Measurements from ENCODE around the gene FBXL20. TPM values are rescaled to one million over a fixed set of nuclear protein-coding genes. Genes with fewer than 3 reads are reported as not detected.
"Not testable (repeated sequence)": the region's sequence is repeated elsewhere in the genome, so short reads cannot be mapped to it uniquely, and the experiment has no call there.

Gene FBXL20
- total RNA-seq, 1 experiment from 2014 or later, result 6.8 TPM

DNA sequence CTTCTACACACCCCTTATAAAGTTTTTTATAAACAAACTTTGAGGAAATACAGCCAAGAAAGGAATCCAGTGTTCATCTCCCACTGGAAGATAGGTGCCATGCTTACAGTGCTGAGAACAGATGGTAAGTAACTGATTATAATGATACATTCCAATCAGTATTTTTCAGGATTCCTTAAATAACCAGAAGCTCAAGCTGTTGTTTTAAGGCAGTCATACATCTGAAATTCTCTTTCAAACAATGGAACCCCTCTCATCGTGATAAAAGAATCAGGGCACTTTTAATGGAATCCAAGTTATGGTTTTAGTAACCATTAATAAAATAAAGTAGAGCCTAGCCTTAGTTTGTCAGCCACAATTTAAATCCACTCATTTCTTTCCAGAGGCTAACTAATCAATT is 119.6 kb downstream of the FBXL20 start:
- no peaks in the 10 kb centered on the region for H3K36me3 ChIP-seq (ENCODE audit: insufficient read depth, low read length, poor library complexity, severe bottlenecking)
- no peak overlapping the region for H3K4me3 ChIP-seq (ENCODE audit: low read depth, low read length, poor library complexity, severe bottlenecking)
- ChIA-PET POLR2A (ENCODE audit: low non-redundant PET) (no interaction called here), CTCF (no interaction called here)
- DNase-seq (ENCODE audit: low spot score), result no peak
- no peak overlapping the region for H3K27ac ChIP-seq (ENCODE audit: low read depth, low read length, poor library complexity, severe bottlenecking)
- BruUV-seq (replicated peaks), result no TSS peak
- no peaks in the 10 kb centered on the region for H3K4me1 ChIP-seq (ENCODE audit: insufficient read depth, low read length, poor library complexity, severe bottlenecking)
- intact Hi-C loops (cut with micrococcal nuclease; ENCODE audit: unreplicated experiment), result no loop called here
- H3K9me3 ChIP-seq (ENCODE audit: low read depth, low read length, poor library complexity, severe bottlenecking), result no peaks in the 10 kb centered on the region
- H3K27me3 ChIP-seq (replicated peaks; ENCODE audit: insufficient read depth, low read depth, low read length, poor library complexity), result no peaks in the 10 kb centered on the region
- TF ChIP-seq EZH2 (IDR thresholded peaks at IDR 0.05; ENCODE audit: borderline replicate concordance, low read depth, low read length, poor library complexity, severe bottlenecking), result no peak
- TF ChIP-seq, protein P1, sequence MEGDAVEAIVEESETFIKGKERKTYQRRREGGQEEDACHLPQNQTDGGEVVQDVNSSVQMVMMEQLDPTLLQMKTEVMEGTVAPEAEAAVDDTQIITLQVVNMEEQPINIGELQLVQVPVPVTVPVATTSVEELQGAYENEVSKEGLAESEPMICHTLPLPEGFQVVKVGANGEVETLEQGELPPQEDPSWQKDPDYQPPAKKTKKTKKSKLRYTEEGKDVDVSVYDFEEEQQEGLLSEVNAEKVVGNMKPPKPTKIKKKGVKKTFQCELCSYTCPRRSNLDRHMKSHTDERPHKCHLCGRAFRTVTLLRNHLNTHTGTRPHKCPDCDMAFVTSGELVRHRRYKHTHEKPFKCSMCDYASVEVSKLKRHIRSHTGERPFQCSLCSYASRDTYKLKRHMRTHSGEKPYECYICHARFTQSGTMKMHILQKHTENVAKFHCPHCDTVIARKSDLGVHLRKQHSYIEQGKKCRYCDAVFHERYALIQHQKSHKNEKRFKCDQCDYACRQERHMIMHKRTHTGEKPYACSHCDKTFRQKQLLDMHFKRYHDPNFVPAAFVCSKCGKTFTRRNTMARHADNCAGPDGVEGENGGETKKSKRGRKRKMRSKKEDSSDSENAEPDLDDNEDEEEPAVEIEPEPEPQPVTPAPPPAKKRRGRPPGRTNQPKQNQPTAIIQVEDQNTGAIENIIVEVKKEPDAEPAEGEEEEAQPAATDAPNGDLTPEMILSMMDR (conservative IDR thresholded peaks at IDR 0.05; ENCODE audit: low read depth, low read length), result no peak

DNA sequence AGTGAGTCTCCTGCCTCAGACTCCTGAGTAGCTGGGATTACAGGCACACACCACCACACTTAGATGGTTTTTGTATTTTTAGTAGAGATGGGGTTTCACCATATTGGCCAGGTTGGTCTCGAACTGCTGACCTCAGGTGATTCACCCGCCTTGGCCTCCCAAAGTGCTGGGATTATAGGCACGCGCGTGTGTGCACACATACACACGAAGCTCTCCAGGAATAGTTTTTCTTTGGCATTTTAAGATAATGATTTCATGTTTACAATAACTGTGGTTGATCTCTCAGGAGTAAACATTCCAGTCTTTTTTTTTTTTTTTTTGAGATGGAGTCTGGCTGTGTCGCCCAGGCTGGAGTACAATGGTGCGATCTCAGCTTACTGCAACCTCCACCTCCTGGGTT is 123.2 kb downstream of the FBXL20 start:
- H3K4me3 ChIP-seq (ENCODE audit: low read depth, low read length, poor library complexity, severe bottlenecking); H3K36me3 ChIP-seq (ENCODE audit: insufficient read depth, low read length, poor library complexity, severe bottlenecking); CTCF ChIA-PET; BruUV-seq (replicated peaks); H3K9me3 ChIP-seq (ENCODE audit: low read depth, low read length, poor library complexity, severe bottlenecking); H3K4me1 ChIP-seq (ENCODE audit: insufficient read depth, low read length, poor library complexity, severe bottlenecking); H3K27ac ChIP-seq (ENCODE audit: low read depth, low read length, poor library complexity, severe bottlenecking); intact Hi-C loops (cut with micrococcal nuclease; ENCODE audit: unreplicated experiment); POLR2A ChIA-PET (ENCODE audit: low non-redundant PET); H3K27me3 ChIP-seq (replicated peaks; ENCODE audit: insufficient read depth, low read depth, low read length, poor library complexity); DNase-seq (ENCODE audit: low spot score): not testable (repeated sequence)

DNA sequence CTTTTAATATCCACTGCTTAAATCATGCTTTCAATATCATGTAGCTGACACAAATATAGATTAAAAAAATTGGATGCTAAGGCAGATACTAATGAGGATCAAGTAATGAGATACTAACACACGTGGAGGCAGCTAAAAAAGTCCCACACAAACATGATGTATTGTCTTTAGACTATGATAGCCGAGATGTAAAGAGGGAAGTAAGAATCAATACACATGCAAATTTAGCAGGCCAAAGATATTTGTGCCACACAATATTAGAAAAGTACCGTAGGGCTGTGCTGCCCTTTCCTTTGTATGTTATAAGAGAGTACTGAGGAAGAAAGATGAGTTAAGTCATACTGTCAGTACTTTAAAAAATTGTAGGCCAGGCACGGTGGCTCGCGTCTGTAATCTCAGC is 124.3 kb downstream of the FBXL20 start:
- ChIA-PET CTCF (no interaction called here), POLR2A (ENCODE audit: low non-redundant PET) (no interaction called here)

DNA sequence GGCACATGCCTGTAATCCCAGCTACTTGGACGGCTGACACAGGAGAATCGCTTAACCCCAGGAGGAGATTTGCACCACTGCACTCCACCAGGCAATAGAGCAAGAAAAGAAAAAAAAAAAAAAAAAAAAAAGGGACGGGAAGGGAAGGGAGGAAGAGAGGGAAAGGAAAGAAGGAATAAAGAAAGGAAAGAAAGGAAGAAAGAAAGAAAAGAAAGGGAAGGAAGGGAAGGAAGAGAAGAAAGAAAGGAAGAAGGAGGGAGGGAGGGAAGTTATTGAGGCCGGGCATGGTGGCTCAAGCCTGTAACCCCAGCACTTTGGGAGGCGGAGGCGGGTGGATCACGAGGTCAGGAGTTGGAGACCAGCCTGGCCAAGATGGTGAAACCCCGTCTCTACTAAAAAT is 125.3 kb downstream of the FBXL20 start:
- no TSS peak for BruUV-seq (replicated peaks)
- no peak overlapping the region for H3K4me3 ChIP-seq (ENCODE audit: low read depth, low read length, poor library complexity, severe bottlenecking)
- H3K36me3 ChIP-seq (ENCODE audit: insufficient read depth, low read length, poor library complexity, severe bottlenecking), result no peaks in the 10 kb centered on the region
- TF ChIP-seq, protein P1 (conservative IDR thresholded peaks at IDR 0.05; ENCODE audit: low read depth, low read length), result no peak
- TF ChIP-seq EZH2 (IDR thresholded peaks at IDR 0.05; ENCODE audit: borderline replicate concordance, low read depth, low read length, poor library complexity, severe bottlenecking), result no peak
- H3K27ac ChIP-seq (ENCODE audit: low read depth, low read length, poor library complexity, severe bottlenecking), result no peak overlapping the region
- no peaks in the 10 kb centered on the region for H3K9me3 ChIP-seq (ENCODE audit: low read depth, low read length, poor library complexity, severe bottlenecking)
- intact Hi-C loops (cut with micrococcal nuclease; ENCODE audit: unreplicated experiment), result no loop called here
- DNase-seq (ENCODE audit: low spot score), result no peak
- no peaks in the 10 kb centered on the region for H3K27me3 ChIP-seq (replicated peaks; ENCODE audit: insufficient read depth, low read depth, low read length, poor library complexity)
- POLR2A ChIA-PET (ENCODE audit: low non-redundant PET), result no interaction called here
- no peaks in the 10 kb centered on the region for H3K4me1 ChIP-seq (ENCODE audit: insufficient read depth, low read length, poor library complexity, severe bottlenecking)
- CTCF ChIA-PET, result no interaction called here

More for the DNA sequence above, 124.3 kb downstream of the FBXL20 start:
- Histone ChIP-seq H3K4me3 (ENCODE audit: low read depth, low read length, poor library complexity, severe bottlenecking) (no peak overlapping the region), H3K27me3 (replicated peaks; ENCODE audit: insufficient read depth, low read depth, low read length, poor library complexity) (no peaks in the 10 kb centered on the region), H3K36me3 (ENCODE audit: insufficient read depth, low read length, poor library complexity, severe bottlenecking) (no peaks in the 10 kb centered on the region), H3K9me3 (ENCODE audit: low read depth, low read length, poor library complexity, severe bottlenecking) (no peaks in the 10 kb centered on the region), H3K27ac (ENCODE audit: low read depth, low read length, poor library complexity, severe bottlenecking) (no peak overlapping the region), H3K4me1 (ENCODE audit: insufficient read depth, low read length, poor library complexity, severe bottlenecking) (no peaks in the 10 kb centered on the region)
- DNase-seq (ENCODE audit: low spot score), result no peak
- intact Hi-C loops (cut with micrococcal nuclease; ENCODE audit: unreplicated experiment), result no loop called here
- TF ChIP-seq EZH2 (IDR thresholded peaks at IDR 0.05; ENCODE audit: borderline replicate concordance, low read depth, low read length, poor library complexity, severe bottlenecking), result no peak
- TF ChIP-seq, protein P1 (conservative IDR thresholded peaks at IDR 0.05; ENCODE audit: low read depth, low read length), result no peak
- BruUV-seq (replicated peaks), result no TSS peak

Measured in A673 (cell line).